Prostate gland (tissue), 2 donors: ENCODE data around the gene CCDC107. TPM values are rescaled to one million over a fixed set of nuclear protein-coding genes. Genes with fewer than 3 reads are reported as not detected.
"Not testable (repeated sequence)": the region's sequence is repeated elsewhere in the genome, so short reads cannot be mapped to it uniquely, and the experiment has no call there.

ENCODE experiments used
- DNase-seq: peaks from one replicate; pipeline ENCODE4 v3.0.0-alpha.2; 2019; ENCODE audit warnings: low spot score
- H3K27ac ChIP-seq, 2 donors: fragments of 200-600 bp; sonication (generic); 2 replicates each; pipeline ENCODE4 v1.5.1; 2017 to 2019
- H3K27me3 ChIP-seq: fragments of 200-600 bp; sonication (generic); replicated peaks from 2 replicates; pipeline ENCODE4 v1.5.1; 2019; ENCODE audit not compliant: insufficient read depth
- H3K36me3 ChIP-seq, 2 donors: fragments of 200-600 bp; sonication (generic); 1 replicate in 1 of 2; 2 replicates in 1 of 2; pipeline versions ENCODE4 v1.5.1 to v1.8.1; 2017 to 2019
- H3K4me1 ChIP-seq: fragments of 200-600 bp; sonication (generic); replicated peaks from 2 replicates; pipeline ENCODE4 v1.5.1; 2019
- H3K4me3 ChIP-seq, 2 donors: fragments of 200-600 bp; sonication (generic); 2 replicates each; pipeline ENCODE4 v1.5.1; 2017 to 2019
- H3K9me3 ChIP-seq: fragments of 200-600 bp; sonication (generic); 2 replicates; pipeline ENCODE4 v1.5.1; 2017
- CTCF ChIP-seq, 4 experiments: fragments of 200-600 bp in 2 of 4; fragments of 450-650 bp in 2 of 4; sonication (generic) in 2 of 4; IDR thresholded peaks; 1 replicate in 3 of 4; 2 replicates in 1 of 4; pipeline ENCODE4 v1.5.1; 2016 to 2019; ENCODE audit warnings: antibody characterized with exemption in 4 of 4, mild to moderate bottlenecking in 2 of 4, moderate library complexity in 2 of 4
- POLR2A ChIP-seq: fragments of 450-650 bp; IDR thresholded peaks from one replicate; pipeline ENCODE4 v1.6.1; 2016; ENCODE audit warnings: antibody characterized with exemption, mild to moderate bottlenecking
- POLR2AphosphoS5 ChIP-seq: sonication (generic); formaldehyde crosslinking; IDR thresholded peaks from one replicate; pipeline ENCODE4 v1.6.1; 2017; ENCODE audit warnings: antibody characterized with exemption
- WGBS: methylation state at CpG from one replicate; pipeline ENCODE4 v1.1.5; 2018; 5-methylcytosine and 5-hydroxymethylcytosine counted together
- intact Hi-C: fragments of 100-400 bp; cut with DNase I; formaldehyde crosslinking; loops from one replicate; pipeline ENCODE4 v1.14.2; 2022
- total RNA-seq, 2 donors: library from RNA; depleted of rRNA; stranded (reverse); fragments of >200 nt; gene quantifications; one replicate each; pipeline ENCODE4 v1.1.0, GENCODE V29; 2016

The CCDC107 gene
- total RNA-seq, 2 donors from 2014 or later, result 22.8 to 26.2 TPM

GRCh38 chr9:35628389-35628991, 29.6 kb upstream of the CCDC107 start:
- 92% methylated on average over 6 of the region's 6 CpGs for WGBS
- intact Hi-C loops, result no loop called here
- Histone ChIP-seq H3K36me3 (no peaks in the 10 kb centered on the region), H3K4me1 (no peaks in the 10 kb centered on the region), H3K9me3 (no peaks in the 10 kb centered on the region), H3K27me3 (no peaks in the 10 kb centered on the region), H3K27ac (no peak overlapping the region), H3K4me3 (no peak overlapping the region)
- TF ChIP-seq POLR2AphosphoS5 (no peak), POLR2A (no peak), CTCF (IDR thresholded peaks at IDR 0.05) (no peak)
- no peak for DNase-seq

DNA sequence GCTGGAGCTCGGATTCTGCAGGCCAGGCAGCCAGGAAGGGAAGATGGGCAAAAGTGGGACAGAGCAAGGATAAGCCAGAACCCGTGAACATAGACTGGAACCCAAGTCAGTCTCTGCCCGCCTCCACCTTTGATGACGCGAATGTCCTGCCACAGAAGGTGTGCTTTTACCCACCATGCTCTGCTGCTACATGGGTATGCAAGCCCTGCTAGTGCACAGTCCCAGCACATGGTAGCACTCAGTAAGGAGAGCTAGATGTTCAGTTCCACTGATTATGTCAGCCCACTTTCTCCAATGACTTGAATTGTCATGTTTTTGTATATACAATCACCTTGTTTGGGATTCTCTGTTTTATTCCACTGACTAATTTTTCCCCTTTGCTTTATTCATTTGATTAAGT, 28.5 kb upstream of the CCDC107 start:
- intact Hi-C loops, result no loop called here
- Histone ChIP-seq H3K36me3 (no peaks in the 10 kb centered on the region), H3K9me3 (no peaks in the 10 kb centered on the region), H3K4me1 (no peaks in the 10 kb centered on the region), H3K27ac (no peak overlapping the region), H3K27me3 (no peaks in the 10 kb centered on the region), H3K4me3 (no peak overlapping the region)
- no peak for DNase-seq
- TF ChIP-seq CTCF (IDR thresholded peaks at IDR 0.05) (no peak), POLR2AphosphoS5 (no peak), POLR2A (no peak)
- 89% methylated on average over 5 of the region's 5 CpGs for WGBS

GRCh38 chr9:35635730-35636129, 22.4 kb upstream of the CCDC107 start:
- no peak overlapping the region for H3K4me3 ChIP-seq
- no peaks in the 10 kb centered on the region for H3K36me3 ChIP-seq
- no peak overlapping the region for H3K27ac ChIP-seq
- no peaks in the 10 kb centered on the region for H3K27me3 ChIP-seq
- no peaks in the 10 kb centered on the region for H3K4me1 ChIP-seq
- DNase-seq, result no peak
- TF ChIP-seq POLR2A, result no peak
- TF ChIP-seq CTCF (IDR thresholded peaks at IDR 0.05), result no peak
- no peak for TF ChIP-seq POLR2AphosphoS5
- intact Hi-C loops, result no loop called here
- no peaks in the 10 kb centered on the region for H3K9me3 ChIP-seq

- WGBS, result 75% methylated on average over 9 of the region's 9 CpGs
Measured at GRCh38 chr9:35636135-35636876, 21.8 kb upstream of the CCDC107 start.

DNA sequence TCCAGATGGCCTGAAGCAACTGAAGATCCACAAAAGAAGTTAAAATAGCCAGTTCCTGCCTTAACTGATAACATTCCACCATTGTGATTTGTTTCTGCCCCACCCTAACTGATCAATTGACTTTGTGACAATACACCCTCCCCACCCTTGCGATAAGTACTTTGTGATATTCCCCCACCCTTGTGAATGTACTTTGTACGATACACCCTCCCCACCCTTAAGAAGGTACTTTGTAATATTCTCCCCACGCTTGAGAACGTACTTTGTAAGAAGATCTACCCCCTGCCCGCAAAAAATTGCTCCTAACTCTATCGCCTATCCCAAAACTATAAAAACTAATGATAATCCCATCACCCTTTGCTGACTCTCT, 21.2 kb upstream of the CCDC107 start:
- H3K27ac ChIP-seq, H3K36me3 ChIP-seq, H3K4me1 ChIP-seq, intact Hi-C loops, H3K4me3 ChIP-seq, DNase-seq, H3K27me3 ChIP-seq, H3K9me3 ChIP-seq: not testable (repeated sequence)
- 79% methylated on average over 6 of the region's 6 CpGs for WGBS

More at GRCh38 chr9:35636135-35636876, 21.8 kb upstream of the CCDC107 start:
- Histone ChIP-seq H3K36me3 (no peaks in the 10 kb centered on the region), H3K4me1 (no peaks in the 10 kb centered on the region), H3K27ac (no peak overlapping the region), H3K4me3 (no peak overlapping the region), H3K27me3 (no peaks in the 10 kb centered on the region), H3K9me3 (no peaks in the 10 kb centered on the region)
- no peak for DNase-seq
- TF ChIP-seq POLR2AphosphoS5 (no peak), POLR2A (no peak), CTCF (IDR thresholded peaks at IDR 0.05) (no peak)
- intact Hi-C loops, result no loop called here

DNA sequence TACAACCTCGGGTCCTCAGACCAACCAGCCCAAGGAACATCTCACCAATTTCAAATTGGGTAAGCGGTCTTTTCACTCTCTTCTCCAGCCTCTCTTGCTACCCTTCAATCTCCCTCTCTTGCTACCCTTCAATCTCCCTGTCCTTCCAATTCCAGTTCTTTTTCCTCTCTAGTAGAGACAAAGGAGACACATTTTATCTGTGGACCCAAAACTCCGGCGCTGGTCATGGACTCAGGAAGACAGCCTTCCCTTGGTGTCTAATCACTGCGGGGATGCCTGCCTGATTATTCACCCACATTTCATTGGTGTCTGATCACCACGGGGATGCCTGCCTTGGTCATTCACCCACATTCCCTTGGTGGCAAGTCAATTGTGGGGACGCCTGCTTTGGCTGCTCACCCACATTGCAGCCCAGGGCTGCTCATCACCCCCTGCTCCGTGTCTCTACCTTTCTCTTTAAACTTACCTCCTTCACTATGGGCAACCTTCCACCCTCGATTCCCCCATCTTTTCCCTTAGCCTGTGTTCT, 20.6 kb upstream of the CCDC107 start:
- H3K9me3 ChIP-seq, H3K27ac ChIP-seq, DNase-seq, H3K4me1 ChIP-seq, intact Hi-C loops, H3K4me3 ChIP-seq, H3K27me3 ChIP-seq, H3K36me3 ChIP-seq: not testable (repeated sequence)
- WGBS, result 92% methylated on average over 9 of the region's 9 CpGs

- H3K9me3 ChIP-seq, H3K27ac ChIP-seq, H3K4me1 ChIP-seq, H3K27me3 ChIP-seq, DNase-seq, H3K4me3 ChIP-seq, H3K36me3 ChIP-seq, intact Hi-C loops: not testable (repeated sequence)
- 85% methylated on average over 7 of the region's 8 CpGs for WGBS
Measured at GRCh38 chr9:35638751-35639150, 19.3 kb upstream of the CCDC107 start.

DNA sequence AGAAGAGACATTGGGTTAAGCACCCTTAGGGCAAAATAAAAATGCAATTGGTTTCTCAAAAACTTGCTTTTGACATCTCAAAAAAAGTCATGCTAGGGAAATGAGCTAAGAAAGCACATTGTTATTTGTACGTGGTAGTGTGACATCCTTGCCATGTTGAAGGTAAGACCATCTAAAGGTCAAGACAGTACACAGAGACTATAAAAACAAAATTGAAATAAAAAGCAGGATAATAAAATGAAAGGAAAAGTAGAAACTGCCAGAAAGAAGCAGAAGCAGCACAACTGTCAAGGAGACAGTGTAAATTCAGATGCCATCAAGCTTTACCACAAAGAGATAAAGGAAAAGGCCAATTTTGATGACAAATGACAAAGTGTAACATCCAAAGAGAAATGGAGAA, 18.9 kb upstream of the CCDC107 start:
- H3K4me3 ChIP-seq, DNase-seq, intact Hi-C loops, H3K4me1 ChIP-seq, H3K27ac ChIP-seq, H3K36me3 ChIP-seq, H3K9me3 ChIP-seq, H3K27me3 ChIP-seq: not testable (repeated sequence)
- WGBS, result 42% methylated on average over 1 of the region's 1 CpG
